Measurements from ENCODE around the gene NEDD8.

DNA sequence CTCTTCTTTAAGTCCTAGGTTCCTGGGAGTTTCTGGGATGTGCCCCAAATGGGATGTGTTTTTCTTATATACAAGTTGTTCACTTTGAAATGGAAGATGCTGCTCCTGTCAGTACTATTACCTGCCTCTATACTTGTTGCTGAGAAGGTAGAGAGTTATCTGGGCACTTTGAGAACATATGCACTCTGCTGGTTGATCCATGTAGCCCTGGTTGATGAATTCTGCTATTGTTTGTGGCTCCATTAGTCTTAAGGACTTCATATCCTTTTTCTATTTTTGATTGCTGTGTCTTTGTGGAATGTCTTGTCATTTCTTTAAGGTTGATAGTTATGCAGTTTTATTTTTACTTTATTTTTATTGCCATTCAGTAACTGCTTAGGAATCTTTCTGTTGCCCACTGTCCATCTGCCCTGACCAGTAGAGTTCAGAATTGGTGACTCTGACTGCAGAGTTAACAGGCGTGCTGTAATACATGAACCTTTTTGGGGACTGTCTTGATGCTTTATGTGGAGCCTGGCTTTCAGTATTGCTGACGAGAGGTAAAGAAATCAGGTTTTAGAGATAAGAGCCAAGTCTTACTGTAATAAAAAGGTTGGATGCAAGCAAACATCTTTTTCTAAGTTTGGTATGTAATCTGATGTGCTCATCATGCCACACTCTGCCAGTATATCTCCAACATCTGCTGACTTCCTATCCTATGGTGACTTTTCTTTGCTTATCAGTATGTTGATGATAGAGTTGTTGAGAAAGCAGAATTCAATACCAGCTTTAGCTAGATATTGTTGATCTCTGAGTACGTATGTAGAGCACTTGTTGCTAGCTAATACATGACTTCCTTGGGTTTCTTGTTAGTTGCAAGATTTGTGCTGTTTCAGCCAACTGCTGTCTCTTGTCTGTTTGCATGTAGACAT is 2.2 kb upstream of the NEDD8 start:
- TF ChIP-seq EZH2phosphoT487 (IDR thresholded peaks at IDR 0.05; ENCODE audit: borderline replicate concordance, low read length), result no peak
- TF ChIP-seq, protein P1, sequence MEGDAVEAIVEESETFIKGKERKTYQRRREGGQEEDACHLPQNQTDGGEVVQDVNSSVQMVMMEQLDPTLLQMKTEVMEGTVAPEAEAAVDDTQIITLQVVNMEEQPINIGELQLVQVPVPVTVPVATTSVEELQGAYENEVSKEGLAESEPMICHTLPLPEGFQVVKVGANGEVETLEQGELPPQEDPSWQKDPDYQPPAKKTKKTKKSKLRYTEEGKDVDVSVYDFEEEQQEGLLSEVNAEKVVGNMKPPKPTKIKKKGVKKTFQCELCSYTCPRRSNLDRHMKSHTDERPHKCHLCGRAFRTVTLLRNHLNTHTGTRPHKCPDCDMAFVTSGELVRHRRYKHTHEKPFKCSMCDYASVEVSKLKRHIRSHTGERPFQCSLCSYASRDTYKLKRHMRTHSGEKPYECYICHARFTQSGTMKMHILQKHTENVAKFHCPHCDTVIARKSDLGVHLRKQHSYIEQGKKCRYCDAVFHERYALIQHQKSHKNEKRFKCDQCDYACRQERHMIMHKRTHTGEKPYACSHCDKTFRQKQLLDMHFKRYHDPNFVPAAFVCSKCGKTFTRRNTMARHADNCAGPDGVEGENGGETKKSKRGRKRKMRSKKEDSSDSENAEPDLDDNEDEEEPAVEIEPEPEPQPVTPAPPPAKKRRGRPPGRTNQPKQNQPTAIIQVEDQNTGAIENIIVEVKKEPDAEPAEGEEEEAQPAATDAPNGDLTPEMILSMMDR (IDR thresholded peaks at IDR 0.05; ENCODE audit: low read depth, low read length, poor library complexity, severe bottlenecking), result no peak

All from DOHH2 (cell line).